ENCODE measurements around the gene CREB5. TPM values are rescaled to one million over a fixed set of nuclear protein-coding genes. Genes with fewer than 3 reads are reported as not detected.

The CREB5 gene
- polyA plus RNA-seq, 1 donor from 2014 or later, result 3.7 TPM

- H3K9me2 ChIP-seq (ENCODE audit: insufficient read depth, low read length), result no peaks in the 10 kb centered on the region
- H3K4me3 ChIP-seq (ENCODE audit: low read length), result no peak overlapping the region
- H3K9ac ChIP-seq (ENCODE audit: low read length), result no peak overlapping the region
- H3K36me3 ChIP-seq (ENCODE audit: insufficient read depth, low read length), result no peaks in the 10 kb centered on the region
- no peak for TF ChIP-seq CTCF (IDR thresholded peaks at IDR 0.05; ENCODE audit: poor library complexity, severe bottlenecking)
- TF ChIP-seq EZH2 (IDR thresholded peaks at IDR 0.05; ENCODE audit: borderline replicate concordance, insufficient read depth, low read length, poor library complexity, severe bottlenecking), result no peak
- TF ChIP-seq POLR2AphosphoS5 (IDR thresholded peaks at IDR 0.05), result no peak
- no peaks in the 10 kb centered on the region for H3F3A ChIP-seq (ENCODE audit: insufficient read depth, low read length, poor library complexity, severe bottlenecking)
- no peak overlapping the region for H3K27ac ChIP-seq (ENCODE audit: low read length)
- H3K9me3 ChIP-seq (ENCODE audit: low read length), result no peaks in the 10 kb centered on the region
- H3K4me2 ChIP-seq (ENCODE audit: low read length), result no peak overlapping the region
- H4K20me1 ChIP-seq (ENCODE audit: insufficient read depth), result no peaks in the 10 kb centered on the region
- no peaks in the 10 kb centered on the region for H3K27me3 ChIP-seq (ENCODE audit: insufficient read depth, low read depth, low read length)
- H3K79me2 ChIP-seq (replicated peaks; ENCODE audit: insufficient read depth, low read length), result peaks cover 28% of the 10 kb centered on the region
- H2AFZ ChIP-seq (ENCODE audit: low read depth, low read length), result no peak overlapping the region
Measured at GRCh38 chr7:28423918-28424514, 11.7 kb downstream of the CREB5 start.

DNA sequence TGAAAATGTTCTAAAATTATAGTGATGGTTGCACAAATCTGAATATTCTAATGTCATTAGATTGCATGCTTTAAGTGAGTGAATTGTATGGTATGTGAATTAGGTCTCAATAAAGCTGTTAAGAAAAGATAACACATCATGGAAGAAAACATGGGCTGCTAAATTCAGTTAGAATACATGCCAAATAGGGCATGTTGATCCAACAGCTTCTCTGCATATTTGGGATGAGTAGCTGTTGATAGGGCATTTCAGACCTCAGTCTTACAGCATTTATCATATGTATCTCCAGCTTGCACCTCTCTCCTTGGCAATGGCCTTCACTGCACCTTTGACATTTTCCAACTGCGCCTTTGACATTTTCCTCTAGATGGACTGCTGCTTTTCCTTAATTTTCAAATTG lies 13.2 kb downstream of the CREB5 start:
- Histone ChIP-seq H3F3A (ENCODE audit: insufficient read depth, low read length, poor library complexity, severe bottlenecking) (no peaks in the 10 kb centered on the region), H3K9ac (ENCODE audit: low read length) (no peak overlapping the region), H3K36me3 (ENCODE audit: insufficient read depth, low read length) (no peaks in the 10 kb centered on the region), H4K20me1 (ENCODE audit: insufficient read depth) (no peaks in the 10 kb centered on the region), H3K9me3 (ENCODE audit: low read length) (no peaks in the 10 kb centered on the region), H3K79me2 (replicated peaks; ENCODE audit: insufficient read depth, low read length) (peaks cover 28% of the 10 kb centered on the region), H3K4me3 (ENCODE audit: low read length) (no peak overlapping the region), H3K4me2 (ENCODE audit: low read length) (no peak overlapping the region), H3K27ac (ENCODE audit: low read length) (no peak overlapping the region), H2AFZ (ENCODE audit: low read depth, low read length) (no peak overlapping the region), H3K27me3 (ENCODE audit: insufficient read depth, low read depth, low read length) (no peaks in the 10 kb centered on the region), H3K9me2 (ENCODE audit: insufficient read depth, low read length) (no peaks in the 10 kb centered on the region)
- no peak for TF ChIP-seq EZH2 (IDR thresholded peaks at IDR 0.05; ENCODE audit: borderline replicate concordance, insufficient read depth, low read length, poor library complexity, severe bottlenecking)
- no peak for TF ChIP-seq EP300 (conservative IDR thresholded peaks at IDR 0.05; ENCODE audit: poor library complexity, severe bottlenecking)
- no peak for TF ChIP-seq MXI1 (conservative IDR thresholded peaks at IDR 0.05; ENCODE audit: poor library complexity, severe bottlenecking)
- no peak for TF ChIP-seq POLR2AphosphoS5 (IDR thresholded peaks at IDR 0.05)
- TF ChIP-seq REST (IDR thresholded peaks at IDR 0.05; ENCODE audit: borderline replicate concordance), result no peak
- no peak for TF ChIP-seq SMC3 (conservative IDR thresholded peaks at IDR 0.05; ENCODE audit: poor library complexity)
- no peak for TF ChIP-seq RAD21 (conservative IDR thresholded peaks at IDR 0.05)
